GM18505 (cell line): ENCODE data around the gene ZNF570.

Experiments used
- ATAC-seq: cut with Tn5 transposase; IDR thresholded peaks from one replicate; pipeline ENCODE4 v1.9.1; 2021; ENCODE audit not compliant: unreplicated experiment
- POLR2A ChIP-seq: IDR thresholded peaks from 4 replicates; pipeline ENCODE4 v1.6.1; 2011; ENCODE audit warnings: borderline replicate concordance; ENCODE audit not compliant: insufficient read depth, insufficient read length; ENCODE audit errors: extremely low read depth

Gene ZNF570

DNA sequence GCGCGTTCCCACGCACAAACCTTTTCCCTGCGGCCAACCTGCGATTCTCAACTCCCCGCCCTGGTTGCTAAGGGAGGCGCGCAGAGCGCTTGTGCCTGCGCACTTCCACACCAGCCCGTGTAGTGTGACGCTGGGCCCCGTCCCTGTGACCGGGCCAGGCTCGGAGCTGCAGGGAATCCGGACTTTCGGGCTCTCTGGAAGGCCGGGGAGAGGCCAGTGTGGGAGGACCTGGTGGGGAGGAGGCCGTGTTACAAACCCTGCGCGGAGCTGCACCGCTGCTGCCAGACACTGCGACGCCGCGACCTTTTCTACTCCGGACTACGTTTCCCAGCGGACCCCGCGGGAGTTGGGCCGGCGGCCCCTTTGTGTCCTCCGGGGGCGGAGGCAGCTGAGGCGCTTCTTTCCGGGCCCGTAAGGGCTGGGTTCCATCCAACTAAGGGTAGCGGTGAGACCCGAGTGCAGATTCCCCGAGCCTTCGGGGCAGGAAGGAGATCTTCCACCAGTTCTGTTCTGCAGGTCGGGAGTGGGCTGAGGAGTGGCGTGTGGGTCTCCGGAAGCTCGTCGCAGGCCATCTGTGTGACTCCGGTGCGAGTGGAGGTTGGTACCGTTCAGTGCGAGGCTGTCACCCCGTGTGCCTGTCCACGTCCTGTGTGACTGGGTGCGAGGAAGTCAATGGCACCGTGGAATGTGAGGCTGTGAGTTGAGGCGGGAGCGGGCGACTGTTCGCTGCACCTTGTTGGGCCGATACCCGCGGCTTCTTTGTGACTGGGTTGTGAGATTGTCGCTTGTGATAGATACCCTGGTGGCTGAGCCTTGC lies at the start of gene ZNF570:
Gene ZNF570, plus strand, starts transcription at position 396 of the 817 bp plus-strand sequence. CDS start 999 bp downstream, outside the sequence.
- TF ChIP-seq POLR2A = peak; percentile 75
- ATAC-seq = peak; percentile 63

DNA sequence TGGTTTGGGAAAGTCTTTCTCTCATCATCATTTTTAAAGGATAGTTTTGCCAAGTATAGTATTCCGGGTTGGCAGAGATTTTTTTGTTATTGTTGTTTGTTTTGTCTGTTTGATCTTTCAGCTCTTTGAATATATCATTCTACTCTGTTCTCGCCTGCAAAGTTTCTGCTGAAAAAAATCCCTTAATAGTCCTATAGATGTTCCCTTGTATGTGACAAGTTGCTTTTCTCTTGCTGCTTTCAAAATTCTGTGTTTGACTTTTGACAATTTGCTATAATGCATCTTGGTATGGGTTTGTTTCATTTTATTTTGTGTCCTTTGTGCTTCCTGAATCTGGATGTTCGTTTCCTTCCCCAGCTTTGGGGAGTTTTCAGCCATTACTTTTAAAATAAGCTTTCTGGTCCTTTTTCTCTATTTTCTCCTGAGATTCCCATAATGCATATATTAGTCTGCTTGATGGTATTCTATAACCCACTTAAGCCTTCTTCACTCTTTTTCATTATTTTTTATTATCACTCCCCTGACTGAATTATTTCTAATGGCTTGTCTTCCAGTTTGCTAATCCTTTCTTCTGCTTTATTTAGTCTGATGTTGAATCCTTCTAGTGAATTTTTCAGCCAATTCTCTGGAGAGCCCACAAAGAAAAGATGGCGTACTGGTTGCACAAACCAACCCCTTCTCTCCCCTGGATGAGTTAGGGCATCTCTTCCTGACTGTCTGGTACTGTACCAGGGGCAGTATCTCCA lies 16.5 kb upstream of the ZNF570 start:
- no peak for ATAC-seq
- no peak for TF ChIP-seq POLR2A

DNA sequence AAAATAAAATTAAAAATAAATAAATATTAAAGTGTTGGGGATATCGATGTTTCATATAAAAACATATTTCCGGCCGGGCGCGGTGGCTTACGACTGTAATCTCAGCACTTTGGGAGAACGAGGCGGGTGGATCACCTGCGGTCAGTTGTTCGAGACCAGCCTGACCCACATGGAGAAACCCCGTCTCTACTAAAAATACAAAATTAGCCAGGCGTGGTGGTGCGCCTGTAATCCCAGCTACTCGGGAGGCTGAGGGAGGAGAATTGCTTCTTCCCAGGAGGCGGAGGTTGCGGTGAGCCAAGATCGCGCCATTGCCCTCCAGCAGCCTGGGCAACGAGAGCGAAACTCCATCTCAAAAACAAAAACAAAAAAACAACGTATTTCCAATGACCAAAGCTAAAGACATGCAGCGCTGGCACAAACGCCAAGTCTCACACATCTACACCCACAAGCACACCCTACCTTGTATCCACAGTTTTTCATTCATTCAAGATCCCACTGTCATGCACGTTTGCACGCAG lies 2.8 kb upstream of the ZNF570 start:
- ATAC-seq = no peak

DNA sequence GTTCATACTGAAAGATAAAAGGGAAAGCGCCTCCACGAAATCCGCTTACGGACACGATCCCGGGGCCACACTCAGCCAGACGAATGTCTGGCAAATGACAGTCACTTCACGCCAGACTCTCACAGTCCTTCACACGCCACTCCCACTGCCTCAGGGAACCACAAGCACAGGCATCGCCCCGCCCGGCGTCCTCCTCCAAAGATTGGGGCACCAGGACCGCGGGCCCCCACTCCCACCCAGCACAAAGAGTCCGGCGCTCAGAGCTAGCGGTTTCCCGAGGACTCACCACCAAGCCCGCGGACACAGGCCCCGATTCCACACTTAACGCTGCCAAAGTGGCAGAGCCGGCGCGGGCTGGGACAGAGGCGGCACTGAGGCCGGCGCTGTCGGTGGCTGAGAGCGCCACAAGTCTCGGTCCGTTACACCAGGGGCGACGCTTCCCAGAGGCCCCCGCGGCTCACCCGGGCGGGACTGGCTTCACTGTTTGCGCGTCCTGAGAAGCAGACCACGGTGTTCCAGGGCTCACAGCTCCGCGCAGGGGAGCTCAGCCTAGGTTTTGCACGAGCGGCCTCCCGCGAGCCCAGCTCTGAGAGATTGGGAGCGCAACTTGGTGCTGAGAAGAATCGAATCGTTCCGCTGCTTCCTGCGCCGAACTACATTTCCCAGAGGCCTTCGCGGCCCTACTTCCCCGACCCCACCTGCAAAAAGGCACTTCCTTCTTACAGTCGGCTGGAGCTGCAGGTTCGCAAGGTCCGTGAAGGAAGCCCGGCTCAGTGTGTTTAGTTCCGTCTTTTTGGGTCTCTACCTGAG lies 2.2 kb upstream of the ZNF570 start, which contains the start of gene ZNF569:
Gene ZNF569, minus strand, starts transcription at position 647 of the 810 bp plus-strand sequence. CDS start 22,523 bp downstream, outside the sequence.
- peak; percentile 62 for ATAC-seq
- peak; percentile 72 for TF ChIP-seq POLR2A

More for the DNA sequence above, 2.8 kb upstream of the ZNF570 start:
- no peak for TF ChIP-seq POLR2A

DNA sequence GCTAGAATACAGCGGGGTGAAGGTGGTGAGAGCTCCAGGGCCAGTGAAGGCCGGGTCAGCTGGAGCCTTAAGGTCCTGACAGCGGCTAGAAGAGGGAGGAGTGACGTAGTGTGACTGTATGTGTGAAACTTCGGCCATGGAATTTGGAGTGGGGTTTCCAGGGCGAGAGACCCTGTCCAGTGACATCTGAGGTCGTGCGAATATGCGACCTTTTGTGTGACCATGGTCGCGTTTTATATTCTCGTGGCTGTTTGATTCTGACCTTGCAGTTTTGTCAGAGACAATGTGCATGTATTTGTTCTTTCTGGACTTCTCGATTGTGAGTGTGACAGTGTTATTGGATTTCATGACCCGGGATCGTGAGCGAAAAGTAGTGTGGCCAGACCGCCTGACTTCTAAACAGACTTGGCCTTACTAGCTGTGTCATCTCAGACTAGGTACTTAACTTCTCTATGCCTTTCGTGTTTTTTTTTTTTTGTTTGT lies 1.5 kb upstream of the ZNF570 start:
- TF ChIP-seq POLR2A = no peak
- no peak for ATAC-seq

DNA sequence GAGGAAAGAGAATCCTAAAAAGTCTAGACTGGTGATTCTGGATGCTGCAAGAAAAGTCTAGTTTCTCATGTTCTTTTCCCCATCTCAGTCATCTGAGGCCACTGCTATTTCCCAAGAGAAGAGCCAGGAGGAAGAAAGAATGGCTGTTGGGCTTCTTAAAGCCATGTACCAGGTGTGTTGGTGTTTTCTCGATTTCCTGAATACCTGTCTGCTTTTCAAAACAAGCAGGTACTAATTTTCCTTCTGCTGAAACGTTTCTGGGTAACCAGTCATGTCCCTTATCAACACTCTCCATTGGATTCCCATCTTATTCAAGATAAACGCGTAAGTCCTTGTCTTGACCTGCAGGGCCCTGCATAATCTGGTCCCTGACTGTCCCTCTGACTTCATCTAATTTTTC lies 1.1 kb downstream of the ZNF570 start:
- no peak for TF ChIP-seq POLR2A
- ATAC-seq = no peak

DNA sequence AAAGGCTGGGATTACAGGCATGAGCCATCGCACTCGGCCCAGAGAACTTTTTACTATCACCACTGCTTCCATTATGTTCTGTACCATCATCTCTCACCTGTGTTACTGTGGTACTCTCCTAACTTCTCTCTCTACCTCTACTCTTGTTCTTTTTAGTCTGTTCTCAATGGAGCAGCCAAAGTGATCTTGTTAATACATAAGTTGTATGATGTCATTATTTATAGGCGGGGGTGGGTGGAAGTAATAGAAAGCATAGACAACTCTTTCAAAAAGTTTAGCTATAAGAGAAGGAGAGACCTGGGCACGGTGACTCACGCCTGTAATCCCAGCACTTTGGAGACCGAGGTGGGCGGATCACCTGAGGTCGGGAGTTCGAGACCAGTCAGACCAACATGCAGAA lies 3.0 kb downstream of the ZNF570 start:
- TF ChIP-seq POLR2A = no peak
- ATAC-seq = no peak

DNA sequence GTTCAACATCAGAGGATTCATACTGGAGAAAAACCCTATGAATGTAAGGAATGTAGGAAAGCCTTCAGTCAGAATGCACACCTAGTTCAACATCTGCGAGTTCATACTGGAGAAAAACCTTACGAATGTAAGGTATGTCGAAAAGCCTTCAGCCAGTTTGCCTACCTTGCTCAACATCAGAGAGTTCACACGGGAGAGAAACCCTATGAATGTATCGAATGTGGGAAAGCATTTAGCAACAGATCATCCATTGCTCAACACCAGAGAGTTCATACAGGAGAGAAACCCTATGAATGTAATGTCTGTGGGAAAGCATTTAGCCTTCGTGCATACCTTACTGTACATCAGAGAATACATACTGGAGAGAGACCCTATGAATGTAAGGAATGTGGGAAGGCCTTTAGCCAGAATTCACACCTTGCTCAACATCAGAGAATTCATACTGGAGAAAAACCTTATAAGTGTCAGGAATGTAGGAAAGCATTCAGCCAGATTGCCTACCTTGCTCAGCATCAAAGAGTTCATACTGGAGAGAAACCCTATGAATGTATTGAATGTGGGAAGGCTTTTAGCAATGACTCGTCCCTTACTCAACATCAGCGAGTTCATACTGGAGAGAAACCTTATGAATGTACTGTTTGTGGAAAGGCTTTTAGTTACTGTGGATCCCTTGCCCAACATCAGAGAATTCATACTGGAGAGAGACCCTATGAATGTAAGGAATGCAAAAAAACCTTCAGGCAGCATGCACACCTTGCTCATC lies 15.4 kb downstream of the ZNF570 start:
- no peak for TF ChIP-seq POLR2A
- ATAC-seq = no peak

DNA sequence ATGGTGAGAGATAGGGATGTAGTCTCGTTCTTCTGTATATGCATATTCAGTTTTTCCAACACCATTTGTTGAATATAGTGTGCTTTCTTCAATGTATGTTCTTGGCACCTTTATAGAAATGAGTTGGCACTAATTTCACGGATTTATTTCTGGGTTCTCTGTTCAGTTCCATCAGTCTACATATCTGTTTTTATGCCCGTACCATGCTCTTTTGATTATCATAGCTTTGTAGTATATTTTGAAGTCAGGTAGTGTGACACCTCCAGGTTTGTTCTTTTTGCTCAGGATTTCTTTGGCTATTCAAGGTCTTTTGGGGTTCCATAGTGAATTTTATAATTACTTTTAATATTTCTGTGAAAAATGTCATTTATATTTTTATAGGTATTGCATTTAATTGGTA lies 23.1 kb downstream of the ZNF570 start:
- ATAC-seq = no peak
- no peak for TF ChIP-seq POLR2A

DNA sequence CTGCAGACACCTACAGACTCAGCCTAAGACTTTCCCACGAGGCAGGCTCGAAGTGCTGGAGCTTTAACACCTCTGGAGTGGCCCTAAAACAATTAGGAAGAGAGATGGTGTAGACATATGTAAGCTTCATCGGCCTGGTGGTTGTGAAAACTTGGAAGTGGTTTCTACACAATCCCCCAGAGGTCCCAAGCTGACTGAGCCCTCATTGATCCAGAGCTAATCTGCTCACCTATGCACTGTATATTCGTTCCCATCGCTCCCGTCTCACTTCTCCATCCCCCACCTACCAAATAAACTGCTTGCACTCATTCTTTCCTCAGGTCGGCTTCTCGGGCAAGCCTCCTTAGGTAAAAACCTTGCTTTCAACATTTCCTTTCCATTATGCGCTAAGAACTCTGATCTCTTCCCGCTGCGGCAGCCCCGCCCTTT lies 36.8 kb downstream of the ZNF570 start:
- no peak for TF ChIP-seq POLR2A
- ATAC-seq = no peak

DNA sequence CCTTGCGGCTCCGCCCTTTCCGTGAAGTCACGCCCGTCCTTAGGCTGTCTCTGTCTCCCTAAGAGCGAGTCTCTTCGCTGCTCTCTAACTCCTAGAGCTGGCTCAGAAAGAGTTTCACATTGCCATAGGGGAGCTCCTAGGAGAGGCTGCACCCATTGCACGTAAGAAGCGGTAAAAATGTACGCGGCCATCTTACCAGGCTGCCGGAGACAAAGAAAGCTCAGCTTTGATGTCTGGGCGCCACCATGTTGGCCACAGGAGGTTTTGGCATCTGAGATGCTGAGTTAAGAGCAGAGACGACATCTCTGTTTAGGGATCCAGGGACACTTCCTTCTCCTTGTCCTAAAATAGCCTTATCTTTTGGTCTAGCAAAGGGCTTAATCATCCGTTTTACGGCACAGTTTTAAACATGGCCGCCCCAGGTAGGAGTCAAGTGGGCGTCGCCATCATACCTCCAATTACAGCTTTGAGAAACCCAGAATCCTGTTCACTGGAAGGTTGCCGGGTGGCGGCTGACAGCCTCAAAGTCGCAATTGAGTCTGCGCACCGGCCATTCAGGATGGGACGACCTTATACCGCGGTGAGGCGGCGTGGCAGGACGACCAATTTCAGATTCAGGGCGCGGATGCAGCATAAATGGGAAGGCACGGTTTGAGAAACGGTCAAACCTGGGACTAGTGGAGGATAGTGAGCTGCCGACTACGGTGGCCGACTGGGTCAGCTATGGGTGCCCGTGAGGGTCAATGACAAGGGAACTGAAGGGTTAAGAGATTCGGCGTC lies 37.4 kb downstream of the ZNF570 start, which contains the start of gene ZNF793:
Gene ZNF793, plus strand, starts transcription at position 553 of the 780 bp plus-strand sequence. CDS start 16,501 bp downstream, outside the sequence.
- peak; percentile 22 for TF ChIP-seq POLR2A
- no peak for ATAC-seq
